Nephron (organoid): Measurements from ENCODE around the gene RFXANK.
"Not testable (repeated sequence)": the region's sequence is repeated elsewhere in the genome, so short reads cannot be mapped to it uniquely, and the experiment has no call there.

Source experiments
- H3K27ac Mint-ChIP-seq, 3 experiments: 2 replicates each; pipeline ENCODE4 v1.8.0; 2020; ENCODE audit warnings: mixed read lengths in 3 of 3, mild to moderate bottlenecking in 2 of 3, moderate library complexity in 1 of 3
- H3K27me3 Mint-ChIP-seq: 2 replicates; pipeline ENCODE4 v1.8.0; 2021; ENCODE audit warnings: low read depth, mild to moderate bottlenecking, moderate library complexity, mixed read lengths
- H3K36me3 Mint-ChIP-seq: 2 replicates; pipeline ENCODE4 v1.8.0; 2020; ENCODE audit warnings: low read depth, mixed read lengths
- H3K4me1 Mint-ChIP-seq: 2 replicates; pipeline ENCODE4 v1.8.0; 2020; ENCODE audit warnings: mixed read lengths
- H3K4me3 Mint-ChIP-seq, 3 experiments: 2 replicates each; pipeline ENCODE4 v1.8.0; 2020; ENCODE audit warnings: mild to moderate bottlenecking in 3 of 3, mixed read lengths in 3 of 3, moderate library complexity in 2 of 3
- H3K9me3 Mint-ChIP-seq: 2 replicates; pipeline ENCODE4 v1.8.0; 2020; ENCODE audit warnings: mixed read lengths
- CTCF ChIP-seq, 3 experiments: fragments of 200-600 bp; sonication (generic); IDR thresholded peaks; one replicate each; pipeline ENCODE4 v1.5.0; 2021; ENCODE audit warnings: antibody characterized with exemption in 3 of 3; ENCODE audit not compliant: unreplicated experiment in 3 of 3

Gene RFXANK

GRCh38 chr19:19147344-19147743, 44.7 kb upstream of the RFXANK start:
- H3K27me3 Mint-ChIP-seq: peaks cover 5% of the 10 kb centered on the region
- H3K9me3 Mint-ChIP-seq: no peaks in the 10 kb centered on the region
- H3K4me1 Mint-ChIP-seq: no peaks in the 10 kb centered on the region
- H3K27ac Mint-ChIP-seq: no peak overlapping the region
- no peaks in the 10 kb centered on the region for H3K36me3 Mint-ChIP-seq
- no peak for TF ChIP-seq CTCF (IDR thresholded peaks at IDR 0.05; ENCODE audit: unreplicated experiment in 3 of 3)
- H3K4me3 Mint-ChIP-seq: no peak overlapping the region

- not testable (repeated sequence) for H3K27me3 Mint-ChIP-seq, H3K36me3 Mint-ChIP-seq, H3K9me3 Mint-ChIP-seq, H3K4me1 Mint-ChIP-seq, H3K27ac Mint-ChIP-seq, H3K4me3 Mint-ChIP-seq
Observed at GRCh38 chr19:19148504-19148903, 43.6 kb upstream of the RFXANK start.

- TF ChIP-seq CTCF (IDR thresholded peaks at IDR 0.05; ENCODE audit: unreplicated experiment in 3 of 3): no peak
Observed at GRCh38 chr19:19149435-19149834, 42.6 kb upstream of the RFXANK start.

GRCh38 chr19:19151418-19151817, 40.6 kb upstream of the RFXANK start:
- Mint-ChIP-seq H3K4me3 (no peak overlapping the region), H3K4me1 (no peaks in the 10 kb centered on the region), H3K27ac (no peak overlapping the region), H3K9me3 (no peaks in the 10 kb centered on the region), H3K36me3 (peaks cover 6% of the 10 kb centered on the region), H3K27me3 (no peaks in the 10 kb centered on the region)
- no peak for TF ChIP-seq CTCF (IDR thresholded peaks at IDR 0.05; ENCODE audit: unreplicated experiment in 3 of 3)

More at GRCh38 chr19:19149435-19149834, 42.6 kb upstream of the RFXANK start:
- Mint-ChIP-seq H3K27ac (no peak overlapping the region), H3K27me3 (no peaks in the 10 kb centered on the region), H3K4me3 (no peak overlapping the region), H3K36me3 (no peaks in the 10 kb centered on the region), H3K4me1 (no peaks in the 10 kb centered on the region), H3K9me3 (no peaks in the 10 kb centered on the region)

- H3K36me3 Mint-ChIP-seq: peaks cover 6% of the 10 kb centered on the region
- H3K9me3 Mint-ChIP-seq: no peaks in the 10 kb centered on the region
- no peaks in the 10 kb centered on the region for H3K27me3 Mint-ChIP-seq
- TF ChIP-seq CTCF (IDR thresholded peaks at IDR 0.05; ENCODE audit: unreplicated experiment in 3 of 3): no peak
- H3K27ac Mint-ChIP-seq: no peak overlapping the region
- no peak overlapping the region for H3K4me3 Mint-ChIP-seq
- H3K4me1 Mint-ChIP-seq: no peaks in the 10 kb centered on the region
Observed at GRCh38 chr19:19152668-19153384, 39.2 kb upstream of the RFXANK start.

- no peak overlapping the region for H3K27ac Mint-ChIP-seq
- no peak overlapping the region for H3K4me3 Mint-ChIP-seq
- no peaks in the 10 kb centered on the region for H3K27me3 Mint-ChIP-seq
- peaks cover 6% of the 10 kb centered on the region for H3K36me3 Mint-ChIP-seq
- H3K4me1 Mint-ChIP-seq: no peaks in the 10 kb centered on the region
- no peak for TF ChIP-seq CTCF (IDR thresholded peaks at IDR 0.05; ENCODE audit: unreplicated experiment in 3 of 3)
- H3K9me3 Mint-ChIP-seq: no peaks in the 10 kb centered on the region
Observed at GRCh38 chr19:19154768-19155494, 37.1 kb upstream of the RFXANK start.
